DOHH2 (cell line): ENCODE measurements around the gene CCDC197.

ENCODE experiments used
- H3F3A ChIP-seq: fragments of 200-600 bp; sonication (generic), shearing (Covaris generic); 2 replicates; pipeline ENCODE4 v1.6.0; 2016; ENCODE audit warnings: antibody characterized with exemption, mild to moderate bottlenecking; ENCODE audit not compliant: control insufficient read depth, insufficient read depth
- H3K27ac ChIP-seq: fragments of 200-600 bp; sonication (generic); 2 replicates; pipeline ENCODE4 v1.5.1; 2014; ENCODE audit warnings: low read depth, mild to moderate bottlenecking, low read length, moderate library complexity
- H3K27me3 ChIP-seq: fragments of 200-600 bp; sonication (generic); 2 replicates; pipeline ENCODE4 v1.6.1; 2014; ENCODE audit warnings: mild to moderate bottlenecking, low read length, mixed read lengths; ENCODE audit not compliant: control insufficient read depth
- H3K36me3 ChIP-seq: fragments of 200-600 bp; sonication (generic); 2 replicates; pipeline ENCODE4 v1.6.1; 2014; ENCODE audit warnings: mild to moderate bottlenecking, low read length, moderate library complexity, mixed read lengths; ENCODE audit not compliant: control insufficient read depth
- H3K4me1 ChIP-seq: fragments of 200-600 bp; sonication (generic); 2 replicates; pipeline ENCODE4 v1.6.1; 2014; ENCODE audit warnings: mild to moderate bottlenecking, low read length, mixed read lengths; ENCODE audit not compliant: control insufficient read depth
- H3K4me2 ChIP-seq: fragments of 200-600 bp; sonication (generic); 2 replicates; pipeline ENCODE4 v1.6.0; 2014; ENCODE audit warnings: mild to moderate bottlenecking, low read length, moderate library complexity
- H3K4me3 ChIP-seq: fragments of 200-600 bp; sonication (generic); 2 replicates; pipeline ENCODE4 v1.5.1; 2014; ENCODE audit warnings: mild to moderate bottlenecking, low read length, mixed read lengths
- H3K79me2 ChIP-seq: fragments of 200-600 bp; sonication (generic); 2 replicates; pipeline ENCODE4 v1.6.1; 2014; ENCODE audit warnings: mild to moderate bottlenecking, low read length, mixed read lengths; ENCODE audit not compliant: control insufficient read depth
- H3K9me2 ChIP-seq: fragments of 200-600 bp; sonication (generic); replicated peaks from 2 replicates; pipeline ENCODE4 v1.6.1; 2014; ENCODE audit warnings: mild to moderate bottlenecking, low read length, mixed read lengths; ENCODE audit not compliant: control insufficient read depth
- H3K9me3 ChIP-seq: fragments of 200-600 bp; sonication (generic); 2 replicates; pipeline ENCODE4 v1.6.1; 2014; ENCODE audit warnings: antibody characterized with exemption, low read length, mixed read lengths; ENCODE audit not compliant: control insufficient read depth, insufficient read depth
- H4K20me1 ChIP-seq: fragments of 200-600 bp; sonication (generic); 2 replicates; pipeline ENCODE4 v1.6.0; 2014; ENCODE audit warnings: low read depth, mild to moderate bottlenecking, antibody characterized with exemption, low read length, moderate library complexity; ENCODE audit not compliant: control insufficient read depth, insufficient read depth
- EZH2phosphoT487 ChIP-seq: fragments of 200-600 bp; sonication (generic); IDR thresholded peaks from 2 replicates; pipeline ENCODE4 v1.6.1; 2017; ENCODE audit warnings: borderline replicate concordance, mild to moderate bottlenecking, antibody characterized with exemption, low read length, moderate library complexity, mixed read lengths
- TF ChIP-seq, protein P1 (sequence below): fragments of 200-600 bp; sonication (generic); IDR thresholded peaks from one replicate; pipeline ENCODE4 v1.5.1; 2014; ENCODE audit warnings: antibody characterized with exemption, mild to moderate bottlenecking, low read depth, low read length; ENCODE audit not compliant: poor library complexity, severe bottlenecking

Gene CCDC197

DNA sequence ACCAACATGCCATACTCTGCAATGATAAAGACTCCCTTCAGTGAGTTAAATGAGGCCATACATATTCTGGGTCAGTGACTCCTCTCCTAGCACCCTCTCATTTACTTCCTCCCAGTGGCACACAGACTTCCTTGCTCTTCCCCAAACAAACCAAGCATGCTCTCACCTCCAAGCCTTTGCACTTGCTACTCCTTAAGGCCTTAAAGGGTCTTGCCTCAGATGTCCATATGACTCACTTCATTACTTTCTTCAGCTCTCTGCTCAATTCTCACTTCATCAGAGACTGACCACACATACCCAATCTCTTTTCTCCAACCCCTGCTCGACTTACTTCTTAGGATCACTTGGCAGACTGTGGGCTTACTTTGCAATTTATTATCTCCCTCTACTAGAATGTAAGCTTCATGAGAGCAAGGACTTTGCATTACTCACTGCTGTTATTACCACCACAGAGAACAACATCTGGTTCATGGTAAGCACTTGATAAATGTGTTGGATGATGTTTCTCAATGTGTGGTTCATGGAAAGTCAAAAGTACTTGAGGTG is 61.1 kb downstream of the CCDC197 start:
- TF ChIP-seq, protein P1, sequence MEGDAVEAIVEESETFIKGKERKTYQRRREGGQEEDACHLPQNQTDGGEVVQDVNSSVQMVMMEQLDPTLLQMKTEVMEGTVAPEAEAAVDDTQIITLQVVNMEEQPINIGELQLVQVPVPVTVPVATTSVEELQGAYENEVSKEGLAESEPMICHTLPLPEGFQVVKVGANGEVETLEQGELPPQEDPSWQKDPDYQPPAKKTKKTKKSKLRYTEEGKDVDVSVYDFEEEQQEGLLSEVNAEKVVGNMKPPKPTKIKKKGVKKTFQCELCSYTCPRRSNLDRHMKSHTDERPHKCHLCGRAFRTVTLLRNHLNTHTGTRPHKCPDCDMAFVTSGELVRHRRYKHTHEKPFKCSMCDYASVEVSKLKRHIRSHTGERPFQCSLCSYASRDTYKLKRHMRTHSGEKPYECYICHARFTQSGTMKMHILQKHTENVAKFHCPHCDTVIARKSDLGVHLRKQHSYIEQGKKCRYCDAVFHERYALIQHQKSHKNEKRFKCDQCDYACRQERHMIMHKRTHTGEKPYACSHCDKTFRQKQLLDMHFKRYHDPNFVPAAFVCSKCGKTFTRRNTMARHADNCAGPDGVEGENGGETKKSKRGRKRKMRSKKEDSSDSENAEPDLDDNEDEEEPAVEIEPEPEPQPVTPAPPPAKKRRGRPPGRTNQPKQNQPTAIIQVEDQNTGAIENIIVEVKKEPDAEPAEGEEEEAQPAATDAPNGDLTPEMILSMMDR, result no peak
- TF ChIP-seq EZH2phosphoT487, result no peak

More for the DNA sequence above, 61.1 kb downstream of the CCDC197 start:
- Histone ChIP-seq H3K79me2 (peaks cover 10% of the 10 kb centered on the region), H3K27ac (no peak overlapping the region), H3K27me3 (no peaks in the 10 kb centered on the region), H3K9me2 (no peaks in the 10 kb centered on the region), H3K4me3 (no peak overlapping the region), H3K4me1 (no peaks in the 10 kb centered on the region), H3F3A (no peaks in the 10 kb centered on the region), H3K36me3 (peaks cover 92% of the 10 kb centered on the region), H3K9me3 (no peaks in the 10 kb centered on the region), H3K4me2 (no peak overlapping the region), H4K20me1 (peaks cover 13% of the 10 kb centered on the region; the same call in 1 of the 2 replicates)
